Caco-2 (cell line): Measurements from ENCODE around the gene SHE. TPM values are rescaled to one million over a fixed set of nuclear protein-coding genes. Genes with fewer than 3 reads are reported as not detected.

ENCODE experiments used
- BruUV-seq: library from RNA; stranded (reverse); fragments of 400-500 nt; replicated peaks from 2 replicates; lab custom pipeline; 2021; lab: Mats Ljungman, UMichigan
- CTCF ChIA-PET: fragments of 300-600 bp; sonication (Branson Sonifier 250); formaldehyde crosslinking; loops from one replicate; lab custom pipeline; 2022; ENCODE audit warnings: antibody characterized with exemption; lab: Charles Lee
- POLR2A ChIA-PET: fragments of 300-600 bp; sonication (Branson Sonifier 250); formaldehyde crosslinking; loops from one replicate; lab custom pipeline; 2022; ENCODE audit warnings: antibody characterized with exemption; lab: Charles Lee
- DNase-seq, 2 experiments: peaks; one replicate each; pipeline versions ENCODE4 v3.0.0 to v3.0.0-alpha.2; 2020 to 2022
- H3K27me3 ChIP-seq: replicated peaks from 2 replicates; pipeline ENCODE4 v1.6.0; 2011; ENCODE audit warnings: low read length; ENCODE audit not compliant: control insufficient read depth, insufficient read depth
- H3K36me3 ChIP-seq: 2 replicates; pipeline ENCODE4 v1.5.1; 2011; ENCODE audit warnings: low read length; ENCODE audit not compliant: control insufficient read depth, insufficient read depth
- H3K4me1 ChIP-seq: fragments of 250-450 bp; sonication (Bioruptor Pico); 2 replicates; pipeline ENCODE4 v1.5.1; 2020; ENCODE audit warnings: mild to moderate bottlenecking
- H3K4me3 ChIP-seq: 2 replicates; pipeline ENCODE4 v1.5.1; 2011; ENCODE audit warnings: low read depth, mild to moderate bottlenecking, control low read depth, low read length
- H3K9me3 ChIP-seq: fragments of 250-450 bp; sonication (Bioruptor Pico); 2 replicates; pipeline ENCODE4 v1.5.1; 2020; ENCODE audit warnings: mild to moderate bottlenecking, moderate library complexity
- H3K27ac Mint-ChIP-seq: one replicate; pipeline ENCODE4 v1.8.0; 2022; ENCODE audit warnings: mixed read lengths; ENCODE audit not compliant: unreplicated experiment
- H3K27me3 Mint-ChIP-seq: one replicate; pipeline ENCODE4 v1.8.0; 2022; ENCODE audit warnings: mixed read lengths; ENCODE audit not compliant: insufficient read depth, unreplicated experiment
- H3K36me3 Mint-ChIP-seq: one replicate; pipeline ENCODE4 v1.8.0; 2022; ENCODE audit warnings: mild to moderate bottlenecking, mixed read lengths; ENCODE audit not compliant: insufficient read depth, unreplicated experiment
- H3K4me1 Mint-ChIP-seq: one replicate; pipeline ENCODE4 v1.8.0; 2022; ENCODE audit warnings: low read depth, mixed read lengths; ENCODE audit not compliant: unreplicated experiment
- H3K4me3 Mint-ChIP-seq: one replicate; pipeline ENCODE4 v1.8.0; 2022; ENCODE audit warnings: mild to moderate bottlenecking, moderate library complexity, mixed read lengths; ENCODE audit not compliant: unreplicated experiment
- H3K9me3 Mint-ChIP-seq: one replicate; pipeline ENCODE4 v1.8.0; 2022; ENCODE audit warnings: mixed read lengths; ENCODE audit not compliant: unreplicated experiment
- CTCF ChIP-seq, 2 experiments: fragments of 200-600 bp in 1 of 2; IDR thresholded peaks; 1 replicate in 1 of 2; 2 replicates in 1 of 2; pipeline versions ENCODE4 v1.5.1 to v1.8.0; 2011 to 2022; ENCODE audit warnings: antibody characterized with exemption in 1 of 2, control low read depth in 1 of 2, inconsistent platforms in 1 of 2, low read depth in 1 of 2, low read length in 1 of 2, mild to moderate bottlenecking in 1 of 2, moderate library complexity in 1 of 2; ENCODE audit not compliant: insufficient read depth in 1 of 2, severe bottlenecking in 1 of 2, unreplicated experiment in 1 of 2
- intact Hi-C: fragments of 100-400 bp; cut with micrococcal nuclease; formaldehyde crosslinking; loops from one replicate; pipeline ENCODE4 v1.10.0; 2022; ENCODE audit not compliant: unreplicated experiment
- total RNA-seq: library from RNA; stranded (reverse); gene quantifications from 2 replicates; pipeline ENCODE4 v1.2.3, GENCODE V29; 2022

The SHE gene
- total RNA-seq, 1 experiment from 2014 or later: not detected

- Mint-ChIP-seq H3K4me3 (no peak overlapping the region), H3K4me1 (peaks cover 11% of the 10 kb centered on the region), H3K9me3 (no peaks in the 10 kb centered on the region), H3K36me3 (no peaks in the 10 kb centered on the region), H3K27ac (no peak overlapping the region), H3K27me3 (no peaks in the 10 kb centered on the region)
- ChIA-PET POLR2A (no interaction called here), CTCF (interaction anchor here (1.0 kb wide), 1 partner anchor 15 kb away, joined by 3 read pairs; no protein-coding TSS in a partner anchor)
- DNase-seq: no peak
- intact Hi-C loops: no loop called here
- Histone ChIP-seq H3K9me3 (no peaks in the 10 kb centered on the region), H3K4me3 (no peak overlapping the region), H3K27me3 (no peaks in the 10 kb centered on the region), H3K4me1 (0 out of 2 replicates have a peak, but pooled peaks cover 7% of the 10 kb centered on the region), H3K36me3 (no peaks in the 10 kb centered on the region)
- BruUV-seq: no TSS peak
- no peak for TF ChIP-seq CTCF (IDR thresholded peaks at IDR 0.05; ENCODE audit: insufficient read depth in 1 of 2, low read depth in 1 of 2, low read length in 1 of 2, severe bottlenecking in 1 of 2, unreplicated experiment in 1 of 2)
These were observed 68.9 kb downstream of the SHE start for GRCh38 chr1:154433161-154433764.

DNA sequence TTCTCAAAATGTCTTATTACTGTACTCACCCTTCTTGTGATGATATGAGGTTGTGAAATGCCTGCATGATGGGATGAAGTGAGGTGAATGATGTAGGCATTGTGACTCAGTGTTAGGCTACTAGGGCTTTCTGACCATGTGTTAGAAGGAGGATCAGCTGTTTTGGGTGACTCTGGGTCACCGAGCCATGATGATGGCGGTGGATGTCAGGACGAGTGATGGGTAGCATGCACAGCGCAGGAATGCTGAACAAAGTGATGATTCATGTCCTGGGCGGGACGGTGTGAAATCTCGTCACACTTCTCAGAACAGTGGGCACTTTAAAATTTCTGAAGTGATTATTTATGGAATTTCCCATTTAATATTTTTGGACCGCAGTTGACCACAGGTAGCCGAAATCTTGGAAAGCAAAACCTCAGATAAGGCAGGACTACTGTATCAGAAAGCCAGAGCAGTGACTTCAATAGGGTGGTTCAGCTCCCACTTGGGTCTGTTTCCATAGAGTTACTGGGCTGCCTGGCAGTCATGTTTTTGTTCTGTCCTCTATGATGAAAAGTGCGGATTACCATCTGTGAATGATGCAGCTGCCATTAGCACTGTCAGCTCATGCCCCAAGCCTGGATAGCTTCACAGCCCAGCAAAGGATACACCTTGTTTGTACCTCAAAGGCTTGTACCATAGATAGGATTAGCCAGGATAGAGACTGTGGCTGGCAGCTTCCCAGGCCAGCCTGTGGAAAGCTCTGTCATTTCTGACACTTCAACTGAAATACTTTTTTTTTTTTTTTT lies 70.4 kb downstream of the SHE start:
- H3K4me1 ChIP-seq: 0 out of 2 replicates have a peak, but pooled peaks cover 7% of the 10 kb centered on the region
- CTCF ChIA-PET: no interaction called here
- no peaks in the 10 kb centered on the region for H3K27me3 ChIP-seq
- TF ChIP-seq CTCF (IDR thresholded peaks at IDR 0.05; ENCODE audit: insufficient read depth in 1 of 2, low read depth in 1 of 2, low read length in 1 of 2, severe bottlenecking in 1 of 2, unreplicated experiment in 1 of 2): no peak
- BruUV-seq: no TSS peak
- no peak overlapping the region for H3K4me3 Mint-ChIP-seq
- POLR2A ChIA-PET: no interaction called here
- H3K4me3 ChIP-seq: no peak overlapping the region
- H3K4me1 Mint-ChIP-seq: peaks cover 11% of the 10 kb centered on the region
- H3K27me3 Mint-ChIP-seq: no peaks in the 10 kb centered on the region
- intact Hi-C loops: no loop called here
- no peak overlapping the region for H3K27ac Mint-ChIP-seq
- DNase-seq: no peak
- no peaks in the 10 kb centered on the region for H3K36me3 Mint-ChIP-seq
- H3K9me3 ChIP-seq: no peaks in the 10 kb centered on the region
- no peaks in the 10 kb centered on the region for H3K9me3 Mint-ChIP-seq
- no peaks in the 10 kb centered on the region for H3K36me3 ChIP-seq

- POLR2A ChIA-PET: no interaction called here
- Histone ChIP-seq H3K4me3 (no peak overlapping the region), H3K4me1 (0 out of 2 replicates have a peak, but pooled peaks cover 7% of the 10 kb centered on the region), H3K27me3 (no peaks in the 10 kb centered on the region), H3K9me3 (no peaks in the 10 kb centered on the region), H3K36me3 (no peaks in the 10 kb centered on the region)
- intact Hi-C loops: no loop called here
- Mint-ChIP-seq H3K27me3 (no peaks in the 10 kb centered on the region), H3K4me1 (peaks cover 11% of the 10 kb centered on the region), H3K36me3 (no peaks in the 10 kb centered on the region), H3K27ac (peak overlapping the region; percentile 74), H3K4me3 (no peak overlapping the region), H3K9me3 (no peaks in the 10 kb centered on the region)
- CTCF ChIA-PET: no interaction called here
- BruUV-seq: no TSS peak
- no peak for TF ChIP-seq CTCF (IDR thresholded peaks at IDR 0.05; ENCODE audit: insufficient read depth in 1 of 2, low read depth in 1 of 2, low read length in 1 of 2, severe bottlenecking in 1 of 2, unreplicated experiment in 1 of 2)
- no peak for DNase-seq
These were observed 71.3 kb downstream of the SHE start for GRCh38 chr1:154430903-154431302.
